Naive thymus-derived CD8-positive, alpha-beta T cell (primary cell): ENCODE measurements around the gene MED13L. TPM values are rescaled to one million over a fixed set of nuclear protein-coding genes. Genes with fewer than 3 reads are reported as not detected.

ENCODE experiments used
- ATAC-seq, 2 donors: fragments of 150-1000 bp; cut with Tn5 transposase in 1 of 2; sonication (Bioruptor Pico), chemical (Tn5 transposase) in 1 of 2; 1 replicate in 1 of 2; 2 replicates in 1 of 2; pipeline ENCODE4 v1.10.0; 2021; ENCODE audit warnings: mild to moderate bottlenecking in 2 of 2, moderate library complexity in 2 of 2
- POLR2A ChIA-PET: fragments of 350-600 bp; sonication (Branson Sonifier 250); formaldehyde crosslinking; loops from one replicate; lab custom pipeline; 2021; ENCODE audit warnings: antibody characterized with exemption; lab: Charles Lee
- DNase-seq, 10 donors: peaks; one replicate each; pipeline versions ENCODE4 v3.0.0 to v3.0.0-alpha.2; 2020 to 2022
- H3K27ac Mint-ChIP-seq, 10 donors: one replicate each; pipeline ENCODE4 v1.8.0; 2020 to 2022; ENCODE audit warnings: mild to moderate bottlenecking in 10 of 10, mixed read lengths in 10 of 10, moderate library complexity in 4 of 10, inconsistent platforms in 1 of 10
- H3K27me3 Mint-ChIP-seq, 5 donors: one replicate each; pipeline ENCODE4 v1.8.0; 2021 to 2022; ENCODE audit warnings: mixed read lengths in 5 of 5
- H3K36me3 Mint-ChIP-seq, 3 donors: one replicate each; pipeline ENCODE4 v1.8.0; 2020 to 2022; ENCODE audit warnings: mixed read lengths in 3 of 3, mild to moderate bottlenecking in 2 of 3, inconsistent platforms in 1 of 3
- H3K4me1 Mint-ChIP-seq, 4 donors: one replicate each; pipeline ENCODE4 v1.8.0; 2021 to 2022; ENCODE audit warnings: mixed read lengths in 4 of 4
- H3K4me3 Mint-ChIP-seq, 10 donors: one replicate each; pipeline ENCODE4 v1.8.0; 2020 to 2022; ENCODE audit warnings: mild to moderate bottlenecking in 10 of 10, mixed read lengths in 10 of 10, moderate library complexity in 6 of 10, inconsistent platforms in 1 of 10
- H3K9me3 Mint-ChIP-seq, 9 donors: one replicate each; pipeline ENCODE4 v1.8.0; 2020 to 2022; ENCODE audit warnings: mixed read lengths in 9 of 9, mild to moderate bottlenecking in 3 of 9, inconsistent platforms in 1 of 9, moderate library complexity in 1 of 9
- polyA plus RNA-seq, 3 donors: library from polyadenylated mRNA; unstranded; fragments of 300-500 nt; fragmentation: Illumina TruSeq; gene quantifications; one replicate each; pipeline ENCODE4 v1.2.3, GENCODE V29; 2021
- total RNA-seq, 8 experiments: library from RNA in 2 of 8; stranded (reverse) in 2 of 8; gene quantifications; one replicate each; pipeline ENCODE4 v1.2.3 and lab custom pipeline; 2021 to 2026

MED13L gene
- total and polyA plus RNA-seq, 5 experiments from 2014 or later, result 5.1 to 164 (median 6.7) TPM

GRCh38 chr12:116057356-116057755, 220.1 kb downstream of the MED13L start:
- H3K27ac Mint-ChIP-seq, result no peak overlapping the region
- H3K4me1 Mint-ChIP-seq, result peaks cover 19 to 79% (median 52%) of the 10 kb centered on the region in 4 donors
- H3K9me3 Mint-ChIP-seq, result no peaks in the 10 kb centered on the region
- H3K36me3 Mint-ChIP-seq, result no peaks in the 10 kb centered on the region
- peak overlapping the region in 1 of 10 donors; percentile 43 for H3K4me3 Mint-ChIP-seq
- POLR2A ChIA-PET, result no interaction called here
- ATAC-seq, result no peak
- H3K27me3 Mint-ChIP-seq, result no peaks in the 10 kb centered on the region
- no peak for DNase-seq

GRCh38 chr12:116055895-116056607, 221.4 kb downstream of the MED13L start:
- Mint-ChIP-seq H3K9me3 (no peaks in the 10 kb centered on the region), H3K27me3 (no peaks in the 10 kb centered on the region), H3K36me3 (no peaks in the 10 kb centered on the region), H3K27ac (peak overlapping the region in 2 of 10 donors; percentile 24 to 60), H3K4me3 (peak overlapping the region in 1 of 10 donors; percentile 52), H3K4me1 (peaks cover 23 to 77% (median 52%) of the 10 kb centered on the region in 4 donors)
- POLR2A ChIA-PET, result interaction anchor here (0.7 kb wide), 1 partner anchor 611 kb away, joined by 3 read pairs; no protein-coding TSS in a partner anchor
- DNase-seq (peak in 1 of 10 donors; percentile 8), ATAC-seq (peak; percentile 42 to 53)

- no peak for DNase-seq
- ATAC-seq, result no peak
- Mint-ChIP-seq H3K27ac (peak overlapping the region in 3 of 10 donors; percentile 5 to 45 (median 10)), H3K36me3 (no peaks in the 10 kb centered on the region), H3K27me3 (no peaks in the 10 kb centered on the region), H3K9me3 (no peaks in the 10 kb centered on the region), H3K4me1 (peaks cover 19 to 80% (median 50%) of the 10 kb centered on the region in 4 donors), H3K4me3 (no peak overlapping the region)
- POLR2A ChIA-PET, result no interaction called here
Measured at GRCh38 chr12:116054280-116054679, 223.2 kb downstream of the MED13L start.

- Mint-ChIP-seq H3K9me3 (no peaks in the 10 kb centered on the region), H3K4me3 (no peak overlapping the region), H3K36me3 (no peaks in the 10 kb centered on the region), H3K27me3 (no peaks in the 10 kb centered on the region), H3K4me1 (peaks cover 19 to 81% (median 51%) of the 10 kb centered on the region in 4 donors), H3K27ac (peak overlapping the region in 2 of 10 donors; percentile 5 to 10)
- no peak for DNase-seq
- ATAC-seq, result no peak
- POLR2A ChIA-PET, result no interaction called here
Measured at GRCh38 chr12:116053479-116054200, 223.9 kb downstream of the MED13L start.

- POLR2A ChIA-PET, result no interaction called here
- no peak for ATAC-seq
- DNase-seq, result no peak
- Mint-ChIP-seq H3K27me3 (no peaks in the 10 kb centered on the region), H3K4me3 (no peak overlapping the region), H3K36me3 (peaks cover 0 to 3% (median 1%) of the 10 kb centered on the region in 3 donors), H3K27ac (peak overlapping the region in 2 of 10 donors; percentile 16 to 57), H3K4me1 (peaks cover 20 to 57% (median 39%) of the 10 kb centered on the region in 4 donors), H3K9me3 (no peaks in the 10 kb centered on the region)
Measured at GRCh38 chr12:116050275-116050674, 227.2 kb downstream of the MED13L start.

GRCh38 chr12:116048879-116049278, 228.6 kb downstream of the MED13L start:
- H3K4me1 Mint-ChIP-seq, result peaks cover 23 to 55% (median 46%) of the 10 kb centered on the region in 4 donors

GRCh38 chr12:116046039-116046438, 231.5 kb downstream of the MED13L start:
- H3K36me3 Mint-ChIP-seq, result peaks cover 0 to 10% (median 5%) of the 10 kb centered on the region in 3 donors
- POLR2A ChIA-PET, result no interaction called here
- H3K27me3 Mint-ChIP-seq, result no peaks in the 10 kb centered on the region
- DNase-seq, result no peak
- H3K9me3 Mint-ChIP-seq, result no peaks in the 10 kb centered on the region
- peaks cover 15 to 42% (median 39%) of the 10 kb centered on the region in 4 donors for H3K4me1 Mint-ChIP-seq
- H3K27ac Mint-ChIP-seq, result no peak overlapping the region
- no peak overlapping the region for H3K4me3 Mint-ChIP-seq
- no peak for ATAC-seq

More at GRCh38 chr12:116048879-116049278, 228.6 kb downstream of the MED13L start:
- Mint-ChIP-seq H3K27me3 (no peaks in the 10 kb centered on the region), H3K4me3 (no peak overlapping the region), H3K9me3 (no peaks in the 10 kb centered on the region), H3K36me3 (peaks cover 0 to 5% (median 3%) of the 10 kb centered on the region in 3 donors), H3K27ac (no peak overlapping the region)
- POLR2A ChIA-PET, result no interaction called here
- no peak for DNase-seq
- ATAC-seq, result no peak

GRCh38 chr12:116045150-116045549, 232.3 kb downstream of the MED13L start:
- ATAC-seq, result no peak
- Mint-ChIP-seq H3K27me3 (no peaks in the 10 kb centered on the region), H3K4me1 (peaks cover 17 to 42% (median 37%) of the 10 kb centered on the region in 4 donors)

GRCh38 chr12:116043659-116044535, 233.6 kb downstream of the MED13L start:
- POLR2A ChIA-PET, result no interaction called here
- DNase-seq (no peak), ATAC-seq (no peak)
- Mint-ChIP-seq H3K36me3 (peaks cover 0 to 14% (median 9%) of the 10 kb centered on the region in 3 donors), H3K27ac (peak overlapping the region in 2 of 10 donors; percentile 16 to 27), H3K9me3 (no peaks in the 10 kb centered on the region), H3K4me1 (peaks cover 21 to 49% (median 31%) of the 10 kb centered on the region in 4 donors), H3K4me3 (no peak overlapping the region), H3K27me3 (no peaks in the 10 kb centered on the region)

More at GRCh38 chr12:116045150-116045549, 232.3 kb downstream of the MED13L start:
- Mint-ChIP-seq H3K9me3 (no peaks in the 10 kb centered on the region), H3K36me3 (peaks cover 0 to 14% (median 9%) of the 10 kb centered on the region in 3 donors), H3K27ac (peak overlapping the region in 2 of 10 donors; percentile 44 to 48), H3K4me3 (no peak overlapping the region)
- POLR2A ChIA-PET, result no interaction called here
- DNase-seq, result no peak

- H3K36me3 Mint-ChIP-seq, result peaks cover 0 to 14% (median 8%) of the 10 kb centered on the region in 3 donors
- no peaks in the 10 kb centered on the region for H3K27me3 Mint-ChIP-seq
- peak overlapping the region in 1 of 10 donors; percentile 12 for H3K27ac Mint-ChIP-seq
- POLR2A ChIA-PET, result no interaction called here
- DNase-seq (no peak), ATAC-seq (no peak)
- H3K4me3 Mint-ChIP-seq, result no peak overlapping the region
- peaks cover 15 to 43% (median 29%) of the 10 kb centered on the region in 4 donors for H3K4me1 Mint-ChIP-seq
- H3K9me3 Mint-ChIP-seq, result no peaks in the 10 kb centered on the region
Measured at GRCh38 chr12:116040402-116040801, 237.1 kb downstream of the MED13L start.

GRCh38 chr12:116039081-116039480, 238.4 kb downstream of the MED13L start:
- ATAC-seq, result no peak
- no peak overlapping the region for H3K27ac Mint-ChIP-seq
- H3K4me1 Mint-ChIP-seq, result peaks cover 8 to 35% (median 20%) of the 10 kb centered on the region in 4 donors

More at GRCh38 chr12:116039081-116039480, 238.4 kb downstream of the MED13L start:
- Mint-ChIP-seq H3K36me3 (peaks cover 0 to 9% (median 6%) of the 10 kb centered on the region in 3 donors), H3K9me3 (no peaks in the 10 kb centered on the region), H3K4me3 (no peak overlapping the region), H3K27me3 (no peaks in the 10 kb centered on the region)
- DNase-seq, result no peak
- POLR2A ChIA-PET, result no interaction called here
